Measurements from ENCODE around the gene SPINT3.
A peak's percentile ranks its signal among the peaks of the same experiment; 100 is the strongest.

SPINT3 gene

GRCh38 chr20:45547206-45547770 lies 31.9 kb upstream of the SPINT3 start, which contains the start of gene EPPIN:
TSS of gene EPPIN (minus strand) at chr20:45547401. CDS start at chr20:45547357, 44 bp downstream.
- H3K79me2 ChIP-seq (ENCODE audit: control insufficient read depth, low read length): no peaks in the 10 kb centered on the region
- no peaks in the 10 kb centered on the region for H3K9me3 ChIP-seq (ENCODE audit: control insufficient read depth, insufficient read depth, low read length)
- no peak within 1 kb of the TSS for H3K4me3 ChIP-seq (ENCODE audit: low read length)
- H3F3A ChIP-seq (ENCODE audit: control insufficient read depth, insufficient read depth): no peaks in the 10 kb centered on the region
- H3K27me3 ChIP-seq (ENCODE audit: control insufficient read depth, low read length): peaks cover 22% of the 10 kb centered on the region
- H3K27ac ChIP-seq (ENCODE audit: low read depth, low read length): no peak within 1 kb of the TSS
- H4K20me1 ChIP-seq (ENCODE audit: control insufficient read depth, insufficient read depth, low read depth, low read length): no peaks in the 10 kb centered on the region
- no peak within 1 kb of the TSS for H3K4me2 ChIP-seq (ENCODE audit: low read length)
- no peak for TF ChIP-seq CTCF (IDR thresholded peaks at IDR 0.05; ENCODE audit: low read depth, low read length, poor library complexity, severe bottlenecking)
- no peak for TF ChIP-seq EZH2phosphoT487 (IDR thresholded peaks at IDR 0.05; ENCODE audit: borderline replicate concordance, low read length)
- H3K36me3 ChIP-seq (ENCODE audit: control insufficient read depth, low read length): no peaks in the 10 kb centered on the region
- no peaks in the 10 kb centered on the region for H3K4me1 ChIP-seq (ENCODE audit: control insufficient read depth, low read length)
- no peaks in the 10 kb centered on the region for H3K9me2 ChIP-seq (replicated peaks; ENCODE audit: control insufficient read depth, low read length)

- Histone ChIP-seq H3F3A (ENCODE audit: control insufficient read depth, insufficient read depth) (no peaks in the 10 kb centered on the region), H3K79me2 (ENCODE audit: control insufficient read depth, low read length) (no peaks in the 10 kb centered on the region), H3K4me2 (ENCODE audit: low read length) (no peak overlapping the region), H3K27ac (ENCODE audit: low read depth, low read length) (no peak overlapping the region), H3K27me3 (ENCODE audit: control insufficient read depth, low read length) (peaks cover 22% of the 10 kb centered on the region), H3K9me2 (replicated peaks; ENCODE audit: control insufficient read depth, low read length) (no peaks in the 10 kb centered on the region), H3K4me1 (ENCODE audit: control insufficient read depth, low read length) (no peaks in the 10 kb centered on the region), H3K9me3 (ENCODE audit: control insufficient read depth, insufficient read depth, low read length) (no peaks in the 10 kb centered on the region), H3K4me3 (ENCODE audit: low read length) (no peak overlapping the region), H3K36me3 (ENCODE audit: control insufficient read depth, low read length) (no peaks in the 10 kb centered on the region), H4K20me1 (ENCODE audit: control insufficient read depth, insufficient read depth, low read depth, low read length) (no peaks in the 10 kb centered on the region)
- peak; percentile 18 for TF ChIP-seq CTCF (IDR thresholded peaks at IDR 0.05; ENCODE audit: low read depth, low read length, poor library complexity, severe bottlenecking)
- TF ChIP-seq EZH2phosphoT487 (IDR thresholded peaks at IDR 0.05; ENCODE audit: borderline replicate concordance, low read length): no peak
Observed at GRCh38 chr20:45545754-45546453, 30.5 kb upstream of the SPINT3 start.

- H3K27me3 ChIP-seq (ENCODE audit: control insufficient read depth, low read length): peaks cover 22% of the 10 kb centered on the region
- H3K4me2 ChIP-seq (ENCODE audit: low read length): no peak overlapping the region
- H3K9me2 ChIP-seq (replicated peaks; ENCODE audit: control insufficient read depth, low read length): no peaks in the 10 kb centered on the region
- no peaks in the 10 kb centered on the region for H3K36me3 ChIP-seq (ENCODE audit: control insufficient read depth, low read length)
- H3K79me2 ChIP-seq (ENCODE audit: control insufficient read depth, low read length): no peaks in the 10 kb centered on the region
- no peak overlapping the region for H3K27ac ChIP-seq (ENCODE audit: low read depth, low read length)
- no peaks in the 10 kb centered on the region for H3K9me3 ChIP-seq (ENCODE audit: control insufficient read depth, insufficient read depth, low read length)
- H3F3A ChIP-seq (ENCODE audit: control insufficient read depth, insufficient read depth): no peaks in the 10 kb centered on the region
- H3K4me1 ChIP-seq (ENCODE audit: control insufficient read depth, low read length): no peaks in the 10 kb centered on the region
- H4K20me1 ChIP-seq (ENCODE audit: control insufficient read depth, insufficient read depth, low read depth, low read length): no peaks in the 10 kb centered on the region
- H3K4me3 ChIP-seq (ENCODE audit: low read length): no peak overlapping the region
- TF ChIP-seq CTCF (IDR thresholded peaks at IDR 0.05; ENCODE audit: low read depth, low read length, poor library complexity, severe bottlenecking) (no peak), EZH2phosphoT487 (IDR thresholded peaks at IDR 0.05; ENCODE audit: borderline replicate concordance, low read length) (no peak)
Observed at GRCh38 chr20:45545351-45545750, 29.9 kb upstream of the SPINT3 start.

Data from DOHH2 (cell line).